ENCODE data around the gene MAP7.
"Not testable (repeated sequence)": the region's sequence is repeated elsewhere in the genome, so short reads cannot be mapped to it uniquely, and the experiment has no call there.

MAP7 gene

GRCh38 chr6:136586295-136586694, 36.1 kb upstream of the MAP7 start:
- TF ChIP-seq PAX5 (IDR thresholded peaks at IDR 0.05; ENCODE audit: insufficient read depth, low read length, severe bottlenecking): no peak
- no peak for DNase-seq (ENCODE audit: insufficient read length, low spot score)
- FAIRE-seq: no peak

- not testable (repeated sequence) for DNase-seq (ENCODE audit: insufficient read length, low spot score); FAIRE-seq
These were observed 35.3 kb upstream of the MAP7 start for GRCh38 chr6:136585523-136585922.

- FAIRE-seq; DNase-seq (ENCODE audit: insufficient read length, low spot score): not testable (repeated sequence)
These were observed 34.1 kb upstream of the MAP7 start for GRCh38 chr6:136584290-136584689.

GRCh38 chr6:136582711-136583471, 32.7 kb upstream of the MAP7 start:
- TF ChIP-seq POLR2A (IDR thresholded peaks at IDR 0.05; ENCODE audit: low read depth, low read length): no peak
- TF ChIP-seq POLR2AphosphoS5 (IDR thresholded peaks at IDR 0.05; ENCODE audit: low read depth, low read length): no peak
- FAIRE-seq: no peak
- DNase-seq (ENCODE audit: insufficient read length, low spot score): no peak

GRCh38 chr6:136579800-136580199, 29.6 kb upstream of the MAP7 start:
- FAIRE-seq (no peak), DNase-seq (ENCODE audit: insufficient read length, low spot score) (no peak)
- TF ChIP-seq POLR2A (IDR thresholded peaks at IDR 0.05; ENCODE audit: low read depth, low read length) (no peak), PAX5 (IDR thresholded peaks at IDR 0.05; ENCODE audit: insufficient read depth, low read length, severe bottlenecking) (no peak), POU2F2 (IDR thresholded peaks at IDR 0.05; ENCODE audit: low read depth, low read length) (no peak), POLR2AphosphoS5 (IDR thresholded peaks at IDR 0.05; ENCODE audit: low read depth, low read length) (no peak), TAF1 (IDR thresholded peaks at IDR 0.05; ENCODE audit: low read depth, low read length) (no peak), SPI1 (IDR thresholded peaks at IDR 0.05; ENCODE audit: low read depth, low read length) (no peak)

- FAIRE-seq (no peak), DNase-seq (ENCODE audit: insufficient read length, low spot score) (no peak)
- no peak for TF ChIP-seq POLR2A (IDR thresholded peaks at IDR 0.05; ENCODE audit: low read depth, low read length)
- no peak for TF ChIP-seq POU2F2 (IDR thresholded peaks at IDR 0.05; ENCODE audit: low read depth, low read length)
- no peak for TF ChIP-seq SPI1 (IDR thresholded peaks at IDR 0.05; ENCODE audit: low read depth, low read length)
- TF ChIP-seq POLR2AphosphoS5 (IDR thresholded peaks at IDR 0.05; ENCODE audit: low read depth, low read length): no peak
- TF ChIP-seq TAF1 (IDR thresholded peaks at IDR 0.05; ENCODE audit: low read depth, low read length): no peak
- no peak for TF ChIP-seq PAX5 (IDR thresholded peaks at IDR 0.05; ENCODE audit: insufficient read depth, low read length, severe bottlenecking)
These were observed 26.6 kb upstream of the MAP7 start for GRCh38 chr6:136576821-136577220.

GRCh38 chr6:136571496-136571895, 21.3 kb upstream of the MAP7 start:
- DNase-seq (ENCODE audit: insufficient read length, low spot score): no peak
- TF ChIP-seq SPI1 (IDR thresholded peaks at IDR 0.05; ENCODE audit: low read depth, low read length): no peak
- TF ChIP-seq POLR2AphosphoS5 (IDR thresholded peaks at IDR 0.05; ENCODE audit: low read depth, low read length): no peak
- TF ChIP-seq TAF1 (IDR thresholded peaks at IDR 0.05; ENCODE audit: low read depth, low read length): no peak
- no peak for TF ChIP-seq PAX5 (IDR thresholded peaks at IDR 0.05; ENCODE audit: insufficient read depth, low read length, severe bottlenecking)
- TF ChIP-seq POU2F2 (IDR thresholded peaks at IDR 0.05; ENCODE audit: low read depth, low read length): no peak
- TF ChIP-seq POLR2A (IDR thresholded peaks at IDR 0.05; ENCODE audit: low read depth, low read length): no peak
- no peak for FAIRE-seq

- TF ChIP-seq PAX5 (IDR thresholded peaks at IDR 0.05; ENCODE audit: insufficient read depth, low read length, severe bottlenecking) (no peak), TAF1 (IDR thresholded peaks at IDR 0.05; ENCODE audit: low read depth, low read length) (no peak), POLR2A (IDR thresholded peaks at IDR 0.05; ENCODE audit: low read depth, low read length) (no peak), SPI1 (IDR thresholded peaks at IDR 0.05; ENCODE audit: low read depth, low read length) (no peak), POU2F2 (IDR thresholded peaks at IDR 0.05; ENCODE audit: low read depth, low read length) (no peak), POLR2AphosphoS5 (IDR thresholded peaks at IDR 0.05; ENCODE audit: low read depth, low read length) (no peak)
- FAIRE-seq (no peak), DNase-seq (ENCODE audit: insufficient read length, low spot score) (no peak)
These were observed 20.8 kb upstream of the MAP7 start for GRCh38 chr6:136571065-136571464.

- TF ChIP-seq POLR2A (IDR thresholded peaks at IDR 0.05; ENCODE audit: low read depth, low read length) (no peak), PAX5 (IDR thresholded peaks at IDR 0.05; ENCODE audit: insufficient read depth, low read length, severe bottlenecking) (no peak), SPI1 (IDR thresholded peaks at IDR 0.05; ENCODE audit: low read depth, low read length) (no peak), TAF1 (IDR thresholded peaks at IDR 0.05; ENCODE audit: low read depth, low read length) (no peak), POLR2AphosphoS5 (IDR thresholded peaks at IDR 0.05; ENCODE audit: low read depth, low read length) (no peak), POU2F2 (IDR thresholded peaks at IDR 0.05; ENCODE audit: low read depth, low read length) (no peak)
- DNase-seq (ENCODE audit: insufficient read length, low spot score) (no peak), FAIRE-seq (no peak)
These were observed 17.9 kb upstream of the MAP7 start for GRCh38 chr6:136568129-136568528.

GRCh38 chr6:136567688-136568087, 17.5 kb upstream of the MAP7 start:
- TF ChIP-seq SPI1 (IDR thresholded peaks at IDR 0.05; ENCODE audit: low read depth, low read length): no peak
- TF ChIP-seq POLR2A (IDR thresholded peaks at IDR 0.05; ENCODE audit: low read depth, low read length): no peak
- TF ChIP-seq POLR2AphosphoS5 (IDR thresholded peaks at IDR 0.05; ENCODE audit: low read depth, low read length): no peak
- TF ChIP-seq POU2F2 (IDR thresholded peaks at IDR 0.05; ENCODE audit: low read depth, low read length): no peak
- no peak for TF ChIP-seq TAF1 (IDR thresholded peaks at IDR 0.05; ENCODE audit: low read depth, low read length)
- TF ChIP-seq PAX5 (IDR thresholded peaks at IDR 0.05; ENCODE audit: insufficient read depth, low read length, severe bottlenecking): no peak
- FAIRE-seq (peak; percentile 70), DNase-seq (ENCODE audit: insufficient read length, low spot score) (no peak)

GRCh38 chr6:136566851-136567250, 16.6 kb upstream of the MAP7 start:
- no peak for DNase-seq (ENCODE audit: insufficient read length, low spot score)
- TF ChIP-seq POU2F2 (IDR thresholded peaks at IDR 0.05; ENCODE audit: low read depth, low read length) (no peak), PAX5 (IDR thresholded peaks at IDR 0.05; ENCODE audit: insufficient read depth, low read length, severe bottlenecking) (no peak), SPI1 (IDR thresholded peaks at IDR 0.05; ENCODE audit: low read depth, low read length) (no peak)
- no peak for FAIRE-seq

Measured in GM12891 (cell line).